ENCODE measurements around the gene PROZ. TPM values are rescaled to one million over a fixed set of nuclear protein-coding genes. Genes with fewer than 3 reads are reported as not detected.

Gene PROZ
- total RNA-seq, 2 experiments from 2014 or later: not detected

- Mint-ChIP-seq H3K27me3 (no peaks in the 10 kb centered on the region), H3K4me1 (ENCODE audit: low read depth) (peaks cover 56% of the 10 kb centered on the region), H3K4me3 (no peak overlapping the region), H3K9me3 (no peaks in the 10 kb centered on the region), H3K27ac (no peak overlapping the region), H3K36me3 (peaks cover 55% of the 10 kb centered on the region)
- DNase-seq: no peak
- CTCF ChIA-PET: interaction anchor here (0.6 kb wide), 1 partner anchor 112 kb away, joined by 4 read pairs; no protein-coding TSS in a partner anchor
- intact Hi-C loops (cut with micrococcal nuclease): no loop called here
- POLR2A ChIA-PET: interaction anchor here (1.2 kb wide), 1 partner anchor 24 kb away, joined by 3 read pairs; no protein-coding TSS in a partner anchor
Observed at GRCh38 chr13:113183450-113184129, 25.1 kb downstream of the PROZ start.

DNA sequence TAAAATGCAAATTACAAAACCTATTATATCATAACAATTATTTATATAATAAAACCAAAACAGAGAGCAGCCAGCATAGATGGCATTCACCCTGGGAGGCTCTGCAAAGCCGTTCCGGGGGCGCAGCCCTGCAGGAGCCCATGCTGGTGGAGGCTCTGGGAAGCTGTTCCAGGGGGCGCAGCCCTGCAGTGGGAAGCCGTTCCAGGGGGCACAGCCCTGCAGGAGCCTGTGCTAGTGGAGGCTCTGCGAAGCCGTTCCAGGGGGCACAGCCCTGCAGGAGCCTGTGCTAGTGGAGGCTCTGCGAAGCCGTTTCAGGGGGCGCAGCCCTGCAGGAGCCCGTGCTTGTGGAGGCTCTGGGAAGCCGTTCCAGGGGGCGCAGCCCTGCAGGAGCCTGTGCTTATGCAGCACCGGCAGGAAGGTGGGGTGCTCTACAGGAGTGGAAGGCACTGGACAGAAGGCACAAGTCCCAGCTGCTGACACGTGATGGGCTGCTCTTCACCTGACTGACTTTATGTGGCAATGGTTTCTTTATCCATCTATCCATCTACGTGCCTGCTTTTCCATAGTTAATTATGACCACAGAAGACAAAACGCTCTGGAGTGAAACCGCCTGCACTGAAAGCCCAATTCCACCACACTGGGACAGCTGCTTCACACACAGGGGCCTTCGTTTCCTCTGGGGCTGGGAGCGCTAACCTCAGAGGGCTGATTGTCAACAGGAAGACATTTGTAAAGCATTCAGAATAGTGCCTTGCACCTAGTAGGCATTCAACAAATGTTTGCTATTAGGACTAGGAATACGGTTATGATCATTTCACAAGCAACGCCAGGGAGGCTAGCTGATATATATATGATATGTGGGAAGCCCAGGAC lies 26.4 kb downstream of the PROZ start:
- H3K27me3 Mint-ChIP-seq: no peaks in the 10 kb centered on the region
- CTCF ChIA-PET: interaction anchor here (1.8 kb wide), 1 partner anchor 24 kb away, joined by 5 read pairs; the partner anchor contains the start of genes CUL4A and PCID2
- DNase-seq: peak; percentile 43
- H3K4me1 Mint-ChIP-seq (ENCODE audit: low read depth): peaks cover 49% of the 10 kb centered on the region
- H3K36me3 Mint-ChIP-seq: peaks cover 56% of the 10 kb centered on the region
- H3K9me3 Mint-ChIP-seq: no peaks in the 10 kb centered on the region
- H3K27ac Mint-ChIP-seq: peak overlapping the region; percentile 76
- intact Hi-C loops (cut with micrococcal nuclease): no loop called here
- H3K4me3 Mint-ChIP-seq: peak overlapping the region; percentile 45
- POLR2A ChIA-PET: interaction anchor here (1.2 kb wide), 1 partner anchor 24 kb away, joined by 4 read pairs; the partner anchor contains the start of genes CUL4A and PCID2

- peaks cover 41% of the 10 kb centered on the region for H3K4me1 Mint-ChIP-seq (ENCODE audit: low read depth)
- no peaks in the 10 kb centered on the region for H3K9me3 Mint-ChIP-seq
- peaks cover 54% of the 10 kb centered on the region for H3K36me3 Mint-ChIP-seq
- H3K27ac Mint-ChIP-seq: peak overlapping the region; percentile 83
- ChIA-PET CTCF (interaction anchor here (1.2 to 1.8 kb wide), 2 partner anchors 16 to 23 kb away, joined by 5 read pairs; partner anchors contain the start of genes CUL4A and PCID2), POLR2A (interaction anchor here (0.8 to 1.2 kb wide), 2 partner anchors 23 to 181 kb away, joined by 3 to 4 read pairs; partner anchors contain the start of genes CUL4A and PCID2)
- DNase-seq: peak; percentile 42
- intact Hi-C loops (cut with micrococcal nuclease): loop anchor here (1.0 to 2.0 kb wide), 2 partner anchors 10 to 23 kb away; partner anchors contain the start of genes CUL4A and PCID2
- no peaks in the 10 kb centered on the region for H3K27me3 Mint-ChIP-seq
- peak overlapping the region; percentile 40 for H3K4me3 Mint-ChIP-seq
Observed at GRCh38 chr13:113186061-113186900, 27.8 kb downstream of the PROZ start.

DNA sequence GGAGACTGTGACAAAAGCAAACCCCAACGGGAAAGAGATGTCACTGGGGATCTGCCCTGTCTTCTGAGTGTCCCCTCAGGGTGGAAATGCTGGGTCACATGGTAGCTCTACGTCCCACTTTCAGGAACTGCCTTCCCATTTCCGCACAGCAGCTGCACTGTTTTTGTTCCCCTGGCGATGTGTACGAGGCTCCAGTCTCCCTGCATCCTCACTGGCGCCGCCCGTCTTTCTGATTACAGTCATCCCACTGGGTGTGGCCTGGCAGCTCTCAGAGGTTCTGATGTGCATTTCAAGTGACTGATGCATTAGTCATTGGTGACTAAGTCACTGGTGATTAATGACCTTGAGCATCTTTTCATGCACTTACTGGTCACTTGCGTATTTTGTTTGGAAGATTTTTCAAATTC lies 28.8 kb downstream of the PROZ start:
- Mint-ChIP-seq H3K27me3 (no peaks in the 10 kb centered on the region), H3K9me3 (no peaks in the 10 kb centered on the region), H3K4me1 (ENCODE audit: low read depth) (peaks cover 40% of the 10 kb centered on the region), H3K36me3 (peaks cover 54% of the 10 kb centered on the region), H3K4me3 (peak overlapping the region; percentile 53), H3K27ac (peak overlapping the region; percentile 90)
- intact Hi-C loops (cut with micrococcal nuclease): loop anchor here (2.0 kb wide), 1 partner anchor 22 kb away; the partner anchor contains the start of genes CUL4A and PCID2
- DNase-seq: peak; percentile 84
- POLR2A ChIA-PET: interaction anchor here (0.8 kb wide), 1 partner anchor 182 kb away, joined by 3 read pairs; no protein-coding TSS in a partner anchor
- CTCF ChIA-PET: interaction anchor here (1.0 to 1.2 kb wide), 2 partner anchors 12 to 17 kb away, joined by 4 to 5 read pairs; no protein-coding TSS in a partner anchor

GRCh38 chr13:113187883-113188665 lies 29.6 kb downstream of the PROZ start:
- DNase-seq: no peak
- Mint-ChIP-seq H3K4me1 (ENCODE audit: low read depth) (peaks cover 38% of the 10 kb centered on the region), H3K9me3 (no peaks in the 10 kb centered on the region), H3K36me3 (peaks cover 55% of the 10 kb centered on the region), H3K27me3 (no peaks in the 10 kb centered on the region), H3K4me3 (no peak overlapping the region), H3K27ac (no peak overlapping the region)
- ChIA-PET CTCF (interaction anchor here (1.0 kb wide), 1 partner anchor 13 kb away, joined by 4 read pairs; no protein-coding TSS in a partner anchor), POLR2A (no interaction called here)
- intact Hi-C loops (cut with micrococcal nuclease): loop anchor here (2.0 kb wide), 1 partner anchor 21 kb away; the partner anchor contains the start of genes CUL4A and PCID2

- Mint-ChIP-seq H3K27ac (no peak overlapping the region), H3K4me3 (no peak overlapping the region), H3K9me3 (no peaks in the 10 kb centered on the region), H3K4me1 (ENCODE audit: low read depth) (peaks cover 26% of the 10 kb centered on the region), H3K27me3 (no peaks in the 10 kb centered on the region), H3K36me3 (peaks cover 58% of the 10 kb centered on the region)
- CTCF ChIA-PET: no interaction called here
- no peak for DNase-seq
- intact Hi-C loops (cut with micrococcal nuclease): no loop called here
- POLR2A ChIA-PET: interaction anchor here (0.6 to 1.1 kb wide), 2 partner anchors 9 to 291 kb away, joined by 3 read pairs; no protein-coding TSS in a partner anchor
Observed at GRCh38 chr13:113190181-113190580, 31.7 kb downstream of the PROZ start.

DNA sequence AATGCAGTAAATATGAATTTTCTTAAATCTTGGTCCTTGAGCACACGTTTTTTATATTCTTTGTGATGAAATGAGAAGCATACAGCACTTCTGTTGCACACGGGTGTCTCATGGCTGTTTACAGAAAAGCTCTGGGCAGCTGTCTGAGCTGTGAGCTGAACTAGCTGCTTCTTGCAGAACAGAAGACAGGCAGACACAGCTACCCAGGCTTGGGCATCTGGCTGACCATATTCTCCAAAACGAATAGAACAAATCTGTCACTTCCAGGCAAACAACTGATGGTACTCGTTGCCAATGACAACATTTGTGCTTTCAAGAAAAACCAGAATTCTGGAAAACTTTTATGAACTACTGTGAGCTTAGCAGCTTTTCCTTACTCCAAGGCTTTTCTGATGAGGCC lies 33.8 kb downstream of the PROZ start:
- ChIA-PET POLR2A (no interaction called here), CTCF (no interaction called here)
- intact Hi-C loops (cut with micrococcal nuclease): no loop called here
- Mint-ChIP-seq H3K4me3 (no peak overlapping the region), H3K36me3 (peaks cover 60% of the 10 kb centered on the region), H3K27ac (no peak overlapping the region), H3K9me3 (no peaks in the 10 kb centered on the region), H3K27me3 (no peaks in the 10 kb centered on the region), H3K4me1 (ENCODE audit: low read depth) (peaks cover 8% of the 10 kb centered on the region)
- no peak for DNase-seq

- Mint-ChIP-seq H3K4me3 (no peak overlapping the region), H3K27ac (no peak overlapping the region), H3K36me3 (peaks cover 58% of the 10 kb centered on the region), H3K27me3 (no peaks in the 10 kb centered on the region), H3K9me3 (no peaks in the 10 kb centered on the region), H3K4me1 (ENCODE audit: low read depth) (peaks cover 2% of the 10 kb centered on the region)
- ChIA-PET CTCF (no interaction called here), POLR2A (no interaction called here)
- intact Hi-C loops (cut with micrococcal nuclease): no loop called here
- DNase-seq: no peak
Observed at GRCh38 chr13:113192902-113193301, 34.5 kb downstream of the PROZ start.

- ChIA-PET POLR2A (no interaction called here), CTCF (no interaction called here)
- H3K36me3 Mint-ChIP-seq: peaks cover 49% of the 10 kb centered on the region
- H3K9me3 Mint-ChIP-seq: no peaks in the 10 kb centered on the region
- intact Hi-C loops (cut with micrococcal nuclease): no loop called here
- H3K27me3 Mint-ChIP-seq: no peaks in the 10 kb centered on the region
- no peak overlapping the region for H3K27ac Mint-ChIP-seq
- no peak overlapping the region for H3K4me3 Mint-ChIP-seq
- H3K4me1 Mint-ChIP-seq (ENCODE audit: low read depth): no peaks in the 10 kb centered on the region
- no peak for DNase-seq
Observed at GRCh38 chr13:113195360-113195759, 36.9 kb downstream of the PROZ start.

DNA sequence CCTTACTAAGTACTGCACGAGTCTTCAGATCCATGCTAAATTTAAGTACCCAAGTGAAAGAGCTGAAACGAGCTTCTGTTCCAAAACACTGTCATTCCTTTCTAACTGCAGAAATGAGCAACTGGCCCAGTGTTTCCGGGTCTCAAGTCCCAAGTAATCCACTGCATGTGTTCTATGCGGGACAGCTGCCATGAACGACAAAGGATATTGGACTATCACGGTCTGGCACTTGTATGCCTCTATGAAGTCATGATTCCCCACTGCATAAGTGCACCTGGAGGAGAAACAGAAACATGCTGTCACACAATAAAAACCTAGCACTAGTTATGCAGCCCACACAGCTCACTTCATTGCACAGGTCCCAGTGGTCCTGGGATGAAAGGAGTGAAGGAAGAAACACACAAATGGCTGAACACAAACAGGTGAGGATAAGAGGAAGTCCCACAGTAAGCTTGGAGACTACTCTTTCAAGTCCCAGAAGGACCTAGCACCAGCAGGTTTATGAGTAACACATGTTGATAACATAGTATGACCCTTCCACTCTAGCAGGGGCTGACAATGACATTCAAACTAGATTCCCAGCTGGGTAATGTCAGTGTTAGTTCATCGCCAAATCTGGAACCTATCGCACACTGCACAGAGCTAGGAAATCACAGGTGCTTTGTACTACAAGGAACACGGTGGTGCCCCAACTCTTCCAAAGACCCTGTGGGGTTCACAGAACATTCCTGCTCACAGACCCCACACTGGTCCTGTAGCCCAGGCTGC lies 38.7 kb downstream of the PROZ start:
- no peak overlapping the region for H3K4me3 Mint-ChIP-seq
- no peak for DNase-seq
- H3K4me1 Mint-ChIP-seq (ENCODE audit: low read depth): peaks cover 1% of the 10 kb centered on the region
- intact Hi-C loops (cut with micrococcal nuclease): no loop called here
- H3K27me3 Mint-ChIP-seq: no peaks in the 10 kb centered on the region
- CTCF ChIA-PET: no interaction called here
- H3K9me3 Mint-ChIP-seq: no peaks in the 10 kb centered on the region
- POLR2A ChIA-PET: interaction anchor here (1.5 kb wide), 1 partner anchor 12 kb away, joined by 3 read pairs; the partner anchor contains the start of gene PCID2
- H3K36me3 Mint-ChIP-seq: peaks cover 43% of the 10 kb centered on the region
- H3K27ac Mint-ChIP-seq: no peak overlapping the region
